HepG2 (cell line): ENCODE data around the gene PRR19. TPM values are rescaled to one million over a fixed set of nuclear protein-coding genes. Genes with fewer than 3 reads are reported as not detected.

ENCODE experiments used
- CENPT ChIP-seq: sonication (generic); formaldehyde crosslinking; IDR thresholded peaks from 2 replicates; pipeline ENCODE4 v1.8.0; 2022; ENCODE audit warnings: low read depth, mild to moderate bottlenecking, moderate library complexity, missing genetic modification reagents
- GATAD1 ChIP-seq: IDR thresholded peaks from 2 replicates; pipeline ENCODE4 v1.6.1; 2016; ENCODE audit warnings: missing genetic modification reagents, missing compliant biosample characterization
- HMGA1 ChIP-seq: sonication (generic); formaldehyde crosslinking; conservative IDR thresholded peaks from 2 replicates; pipeline ENCODE4 v1.4.0; 2020; ENCODE audit warnings: missing genetic modification reagents
- MAFK ChIP-seq, 2 experiments: IDR thresholded peaks in 1 of 2; conservative IDR thresholded peaks in 1 of 2; 2 replicates each; pipeline ENCODE4 v1.6.1; 2011; ENCODE audit warnings: improper control_type of control experiment in 2 of 2, low read length in 2 of 2
- MIER3 ChIP-seq: IDR thresholded peaks from 2 replicates; pipeline ENCODE4 v1.6.1; 2016; ENCODE audit warnings: missing compliant biosample characterization, borderline replicate concordance
- MLLT10 ChIP-seq: sonication (generic); formaldehyde crosslinking; IDR thresholded peaks from 2 replicates; pipeline ENCODE4 v1.4.0; 2020; ENCODE audit warnings: missing genetic modification reagents
- NONO ChIP-seq, 2 experiments: fragments of 450-650 bp in 1 of 2; sonication (generic) in 1 of 2; formaldehyde crosslinking in 1 of 2; IDR thresholded peaks in 1 of 2; conservative IDR thresholded peaks in 1 of 2; 2 replicates each; pipeline versions ENCODE4 v1.6.1 to v1.8.0; 2017 to 2022; ENCODE audit warnings: mild to moderate bottlenecking in 1 of 2, missing genetic modification reagents in 1 of 2, moderate library complexity in 1 of 2
- NR1H2 ChIP-seq: sonication (generic); formaldehyde crosslinking; IDR thresholded peaks from 2 replicates; pipeline ENCODE4 v1.8.1; 2022; ENCODE audit warnings: low read depth, missing genetic modification reagents, borderline replicate concordance
- PHB2 ChIP-seq: fragments of 450-650 bp; IDR thresholded peaks from 2 replicates; pipeline ENCODE4 v1.6.1; 2018; ENCODE audit not compliant: partially characterized antibody
- PHF20 ChIP-seq: sonication (generic); formaldehyde crosslinking; IDR thresholded peaks from 2 replicates; pipeline ENCODE4 v1.5.0; 2020; ENCODE audit warnings: mild to moderate bottlenecking, missing genetic modification reagents
- RAD51 ChIP-seq: fragments of 450-650 bp; IDR thresholded peaks from 2 replicates; pipeline ENCODE4 v1.6.1; 2016; ENCODE audit warnings: borderline replicate concordance
- TP53 ChIP-seq: sonication (generic); formaldehyde crosslinking; conservative IDR thresholded peaks from 2 replicates; pipeline ENCODE4 v1.4.0; 2020; ENCODE audit warnings: missing genetic modification reagents
- ZNF33B ChIP-seq: sonication (generic); formaldehyde crosslinking; IDR thresholded peaks from 2 replicates; pipeline ENCODE4 v1.5.1; 2020; ENCODE audit warnings: mild to moderate bottlenecking, missing genetic modification reagents
- ZNF382 ChIP-seq: sonication (generic); formaldehyde crosslinking; IDR thresholded peaks from 2 replicates; pipeline ENCODE4 v1.5.0; 2020; ENCODE audit warnings: missing genetic modification reagents, mild to moderate bottlenecking, borderline replicate concordance
- ZNF546 ChIP-seq: sonication (generic); formaldehyde crosslinking; conservative IDR thresholded peaks from 2 replicates; pipeline ENCODE4 v1.8.1; 2023; ENCODE audit warnings: mild to moderate bottlenecking, missing genetic modification reagents
- ZNF891 ChIP-seq: sonication (generic); formaldehyde crosslinking; IDR thresholded peaks from 2 replicates; pipeline ENCODE4 v1.5.0; 2020; ENCODE audit warnings: mild to moderate bottlenecking, missing genetic modification reagents
- polyA plus RNA-seq, 8 experiments: library from polyadenylated mRNA; depleted of rRNA in 3 of 8; stranded (reverse) in 7 of 8; unstranded in 1 of 8; fragments of >200 nt; fragmentation: Illumina TruSeq in 4 of 8; extraction: Trizol in 4 of 8; gene quantifications; 2 replicates each; pipeline versions ENCODE4 v1.2.1 to v1.2.3, GENCODE V29; 2011 to 2016; ENCODE audit warnings: low read depth in 4 of 8, missing spikeins in 1 of 8, mixed read lengths in 1 of 8; ENCODE audit not compliant: insufficient read depth in 1 of 8
- total RNA-seq, 5 experiments: library from RNA; depleted of rRNA; stranded (reverse); fragments of >200 nt; fragmentation: Illumina TruSeq; extraction: Trizol; gene quantifications; 2 replicates each; pipeline ENCODE4 v1.2.3, GENCODE V29; 2016; ENCODE audit warnings: low read depth in 1 of 5
- TF ChIP-seq, protein P1 (sequence below): IDR thresholded peaks from 2 replicates; pipeline ENCODE4 v1.6.1; 2016; ENCODE audit warnings: low read depth, borderline replicate concordance
- TF ChIP-seq, protein P2 (sequence below): sonication (generic); formaldehyde crosslinking; IDR thresholded peaks from 2 replicates; pipeline ENCODE4 v1.4.0; 2020; ENCODE audit warnings: missing genetic modification reagents
- TF ChIP-seq, protein P3 (sequence below): sonication (generic); formaldehyde crosslinking; IDR thresholded peaks from 2 replicates; pipeline ENCODE4 v1.9.0; 2021; ENCODE audit warnings: missing genetic modification reagents, borderline replicate concordance
- TF ChIP-seq, protein P4 (sequence below): IDR thresholded peaks from 2 replicates; pipeline ENCODE4 v1.6.1; 2016; ENCODE audit warnings: missing compliant biosample characterization, missing genetic modification reagents, borderline replicate concordance

Gene PRR19
- total and polyA plus RNA-seq, 2 of the 13 experiments (the other 11 are each of a cell fraction or from before 2014, with no cell fraction given), result 0.21 to 0.33 TPM

DNA sequence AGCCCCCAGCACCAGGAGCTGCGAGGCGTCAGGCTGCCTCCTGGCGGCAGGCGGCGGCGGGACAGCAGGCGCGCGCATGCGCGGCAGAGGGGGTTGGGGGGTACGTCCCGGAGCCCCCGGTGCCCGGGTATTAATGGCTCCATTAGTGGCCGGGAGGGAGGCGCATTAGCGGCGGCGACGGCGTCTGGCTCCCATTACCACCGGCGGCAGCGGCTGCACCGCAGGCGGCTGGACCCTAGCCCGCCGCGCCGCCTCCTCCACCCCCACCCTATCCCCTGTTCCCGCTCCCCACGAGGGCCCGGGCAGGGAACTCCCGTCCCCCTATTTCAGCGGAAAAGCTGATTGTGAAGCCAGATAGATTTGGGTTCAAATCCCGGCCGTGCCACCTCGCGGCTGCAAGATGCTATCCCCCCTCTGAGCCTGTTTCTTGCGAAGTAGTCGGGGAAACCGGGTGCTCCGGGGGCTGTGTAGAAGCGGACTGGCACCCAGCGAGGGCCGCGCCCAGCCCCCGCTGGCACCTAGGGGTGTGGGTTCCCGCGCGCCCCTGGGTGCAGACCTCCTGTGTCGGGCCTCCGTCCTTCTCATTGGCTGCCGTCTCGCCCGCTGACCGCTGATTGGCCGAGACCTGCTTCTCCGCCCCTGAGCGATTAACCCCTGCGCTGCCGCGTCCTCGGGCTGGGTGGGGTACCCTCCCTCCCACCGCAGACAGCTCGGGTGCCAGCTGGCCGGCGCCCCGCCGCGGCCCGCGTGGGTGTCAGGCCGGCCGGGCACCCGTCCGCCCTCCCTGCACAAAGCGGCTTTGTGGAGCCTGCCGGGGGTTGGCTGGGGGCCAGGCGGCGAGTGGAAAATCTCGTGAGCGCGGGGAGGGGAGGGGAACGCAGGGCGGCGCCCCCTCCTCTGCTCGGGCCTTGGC is 21.8 kb upstream of the PRR19 start (continued):
- no peak for TF ChIP-seq CENPT (CRISPR knock-in tag)
- TF ChIP-seq PHF20 (CRISPR knock-in tag), result no peak
- no peak for TF ChIP-seq ZNF382 (CRISPR knock-in tag)
- no peak for TF ChIP-seq MLLT10 (CRISPR knock-in tag)
- TF ChIP-seq, protein P1, sequence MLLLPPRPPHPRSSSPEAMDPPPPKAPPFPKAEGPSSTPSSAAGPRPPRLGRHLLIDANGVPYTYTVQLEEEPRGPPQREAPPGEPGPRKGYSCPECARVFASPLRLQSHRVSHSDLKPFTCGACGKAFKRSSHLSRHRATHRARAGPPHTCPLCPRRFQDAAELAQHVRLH (CRISPR knock-in tag), result no peak
- no peak for TF ChIP-seq MIER3 (CRISPR knock-in tag)
- no peak for TF ChIP-seq NONO (IDR thresholded peaks at IDR 0.05)
- peak; percentile 51; the same call in 1 of the 2 replicates for TF ChIP-seq NONO (CRISPR knock-in tag; conservative IDR thresholded peaks at IDR 0.05)
- TF ChIP-seq, protein P2, sequence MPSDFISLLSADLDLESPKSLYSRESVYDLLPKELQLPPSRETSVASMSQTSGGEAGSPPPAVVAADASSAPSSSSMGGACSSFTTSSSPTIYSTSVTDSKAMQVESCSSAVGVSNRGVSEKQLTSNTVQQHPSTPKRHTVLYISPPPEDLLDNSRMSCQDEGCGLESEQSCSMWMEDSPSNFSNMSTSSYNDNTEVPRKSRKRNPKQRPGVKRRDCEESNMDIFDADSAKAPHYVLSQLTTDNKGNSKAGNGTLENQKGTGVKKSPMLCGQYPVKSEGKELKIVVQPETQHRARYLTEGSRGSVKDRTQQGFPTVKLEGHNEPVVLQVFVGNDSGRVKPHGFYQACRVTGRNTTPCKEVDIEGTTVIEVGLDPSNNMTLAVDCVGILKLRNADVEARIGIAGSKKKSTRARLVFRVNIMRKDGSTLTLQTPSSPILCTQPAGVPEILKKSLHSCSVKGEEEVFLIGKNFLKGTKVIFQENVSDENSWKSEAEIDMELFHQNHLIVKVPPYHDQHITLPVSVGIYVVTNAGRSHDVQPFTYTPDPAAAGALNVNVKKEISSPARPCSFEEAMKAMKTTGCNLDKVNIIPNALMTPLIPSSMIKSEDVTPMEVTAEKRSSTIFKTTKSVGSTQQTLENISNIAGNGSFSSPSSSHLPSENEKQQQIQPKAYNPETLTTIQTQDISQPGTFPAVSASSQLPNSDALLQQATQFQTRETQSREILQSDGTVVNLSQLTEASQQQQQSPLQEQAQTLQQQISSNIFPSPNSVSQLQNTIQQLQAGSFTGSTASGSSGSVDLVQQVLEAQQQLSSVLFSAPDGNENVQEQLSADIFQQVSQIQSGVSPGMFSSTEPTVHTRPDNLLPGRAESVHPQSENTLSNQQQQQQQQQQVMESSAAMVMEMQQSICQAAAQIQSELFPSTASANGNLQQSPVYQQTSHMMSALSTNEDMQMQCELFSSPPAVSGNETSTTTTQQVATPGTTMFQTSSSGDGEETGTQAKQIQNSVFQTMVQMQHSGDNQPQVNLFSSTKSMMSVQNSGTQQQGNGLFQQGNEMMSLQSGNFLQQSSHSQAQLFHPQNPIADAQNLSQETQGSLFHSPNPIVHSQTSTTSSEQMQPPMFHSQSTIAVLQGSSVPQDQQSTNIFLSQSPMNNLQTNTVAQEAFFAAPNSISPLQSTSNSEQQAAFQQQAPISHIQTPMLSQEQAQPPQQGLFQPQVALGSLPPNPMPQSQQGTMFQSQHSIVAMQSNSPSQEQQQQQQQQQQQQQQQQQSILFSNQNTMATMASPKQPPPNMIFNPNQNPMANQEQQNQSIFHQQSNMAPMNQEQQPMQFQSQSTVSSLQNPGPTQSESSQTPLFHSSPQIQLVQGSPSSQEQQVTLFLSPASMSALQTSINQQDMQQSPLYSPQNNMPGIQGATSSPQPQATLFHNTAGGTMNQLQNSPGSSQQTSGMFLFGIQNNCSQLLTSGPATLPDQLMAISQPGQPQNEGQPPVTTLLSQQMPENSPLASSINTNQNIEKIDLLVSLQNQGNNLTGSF, result no peak
- TF ChIP-seq HMGA1 (CRISPR knock-in tag), result no peak
- no peak for TF ChIP-seq TP53 (CRISPR knock-in tag)
- TF ChIP-seq, protein P3, sequence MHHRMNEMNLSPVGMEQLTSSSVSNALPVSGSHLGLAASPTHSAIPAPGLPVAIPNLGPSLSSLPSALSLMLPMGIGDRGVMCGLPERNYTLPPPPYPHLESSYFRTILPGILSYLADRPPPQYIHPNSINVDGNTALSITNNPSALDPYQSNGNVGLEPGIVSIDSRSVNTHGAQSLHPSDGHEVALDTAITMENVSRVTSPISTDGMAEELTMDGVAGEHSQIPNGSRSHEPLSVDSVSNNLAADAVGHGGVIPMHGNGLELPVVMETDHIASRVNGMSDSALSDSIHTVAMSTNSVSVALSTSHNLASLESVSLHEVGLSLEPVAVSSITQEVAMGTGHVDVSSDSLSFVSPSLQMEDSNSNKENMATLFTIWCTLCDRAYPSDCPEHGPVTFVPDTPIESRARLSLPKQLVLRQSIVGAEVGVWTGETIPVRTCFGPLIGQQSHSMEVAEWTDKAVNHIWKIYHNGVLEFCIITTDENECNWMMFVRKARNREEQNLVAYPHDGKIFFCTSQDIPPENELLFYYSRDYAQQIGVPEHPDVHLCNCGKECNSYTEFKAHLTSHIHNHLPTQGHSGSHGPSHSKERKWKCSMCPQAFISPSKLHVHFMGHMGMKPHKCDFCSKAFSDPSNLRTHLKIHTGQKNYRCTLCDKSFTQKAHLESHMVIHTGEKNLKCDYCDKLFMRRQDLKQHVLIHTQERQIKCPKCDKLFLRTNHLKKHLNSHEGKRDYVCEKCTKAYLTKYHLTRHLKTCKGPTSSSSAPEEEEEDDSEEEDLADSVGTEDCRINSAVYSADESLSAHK (CRISPR knock-in tag), result no peak
- TF ChIP-seq ZNF33B, result no peak
- TF ChIP-seq PHB2, result no peak
- TF ChIP-seq ZNF891 (CRISPR knock-in tag), result no peak
- TF ChIP-seq GATAD1, result no peak; the same call in 1 of the 2 replicates
- peak; percentile 28; the same call in 1 of the 2 replicates for TF ChIP-seq NR1H2 (CRISPR knock-in tag)
- TF ChIP-seq RAD51, result no peak
- peak; percentile 48; the same call in 1 of the 2 replicates for TF ChIP-seq ZNF546
- TF ChIP-seq, protein P4, sequence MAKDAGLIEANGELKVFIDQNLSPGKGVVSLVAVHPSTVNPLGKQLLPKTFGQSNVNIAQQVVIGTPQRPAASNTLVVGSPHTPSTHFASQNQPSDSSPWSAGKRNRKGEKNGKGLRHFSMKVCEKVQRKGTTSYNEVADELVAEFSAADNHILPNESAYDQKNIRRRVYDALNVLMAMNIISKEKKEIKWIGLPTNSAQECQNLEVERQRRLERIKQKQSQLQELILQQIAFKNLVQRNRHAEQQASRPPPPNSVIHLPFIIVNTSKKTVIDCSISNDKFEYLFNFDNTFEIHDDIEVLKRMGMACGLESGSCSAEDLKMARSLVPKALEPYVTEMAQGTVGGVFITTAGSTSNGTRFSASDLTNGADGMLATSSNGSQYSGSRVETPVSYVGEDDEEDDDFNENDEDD, result peak; percentile 90
- TF ChIP-seq MAFK (conservative IDR thresholded peaks at IDR 0.05 in 1 of 2, IDR thresholded peaks at IDR 0.05 in 1 of 2; ENCODE audit: low read length in 2 of 2), result no peak
